Activated naive CD8-positive, alpha-beta T cell treated with anti-CD3 and anti-CD28 coated beads, Interleukin-2, amount 50 U/mL, for 24 hours (primary cell): Measurements from ENCODE around the gene PRDM16.

Experiments used
- ATAC-seq: fragments of 150-1000 bp; cut with Tn5 transposase; one replicate; pipeline ENCODE4 v1.10.0; 2021
- DNase-seq: peaks from one replicate; pipeline ENCODE4 v3.0.0; 2021
- H3K27ac Mint-ChIP-seq: one replicate; pipeline ENCODE4 v1.8.0; 2021; ENCODE audit warnings: mild to moderate bottlenecking, mixed read lengths
- H3K27me3 Mint-ChIP-seq: one replicate; pipeline ENCODE4 v1.8.0; 2021; ENCODE audit warnings: mixed read lengths
- H3K36me3 Mint-ChIP-seq: one replicate; pipeline ENCODE4 v1.8.0; 2021; ENCODE audit warnings: low read depth, mixed read lengths
- H3K4me1 Mint-ChIP-seq: one replicate; pipeline ENCODE4 v1.8.0; 2021; ENCODE audit warnings: mixed read lengths
- H3K4me3 Mint-ChIP-seq: one replicate; pipeline ENCODE4 v1.8.0; 2021; ENCODE audit warnings: mild to moderate bottlenecking, moderate library complexity, mixed read lengths
- H3K9me3 Mint-ChIP-seq: one replicate; pipeline ENCODE4 v1.8.0; 2021; ENCODE audit warnings: mixed read lengths

The PRDM16 gene

GRCh38 chr1:3479511-3480368 lies 410.7 kb downstream of the PRDM16 start:
- no peaks in the 10 kb centered on the region for H3K9me3 Mint-ChIP-seq
- no peak overlapping the region for H3K27ac Mint-ChIP-seq
- no peak overlapping the region for H3K4me3 Mint-ChIP-seq
- peaks cover 2% of the 10 kb centered on the region for H3K27me3 Mint-ChIP-seq
- ATAC-seq, result no peak
- H3K36me3 Mint-ChIP-seq, result no peaks in the 10 kb centered on the region
- DNase-seq, result no peak
- no peaks in the 10 kb centered on the region for H3K4me1 Mint-ChIP-seq

- H3K9me3 Mint-ChIP-seq, result no peaks in the 10 kb centered on the region
- peaks cover 2% of the 10 kb centered on the region for H3K27me3 Mint-ChIP-seq
- no peaks in the 10 kb centered on the region for H3K36me3 Mint-ChIP-seq
- ATAC-seq (no peak), DNase-seq (no peak)
- H3K27ac Mint-ChIP-seq, result no peak overlapping the region
- no peak overlapping the region for H3K4me3 Mint-ChIP-seq
- no peaks in the 10 kb centered on the region for H3K4me1 Mint-ChIP-seq
These were observed 411.3 kb downstream of the PRDM16 start for GRCh38 chr1:3480369-3480719.

GRCh38 chr1:3481046-3481445 lies 412.0 kb downstream of the PRDM16 start:
- Mint-ChIP-seq H3K36me3 (no peaks in the 10 kb centered on the region), H3K4me3 (no peak overlapping the region), H3K27me3 (peaks cover 2% of the 10 kb centered on the region), H3K4me1 (no peaks in the 10 kb centered on the region), H3K9me3 (no peaks in the 10 kb centered on the region), H3K27ac (no peak overlapping the region)
- ATAC-seq (no peak), DNase-seq (no peak)

GRCh38 chr1:3481836-3482375 lies 412.9 kb downstream of the PRDM16 start:
- ATAC-seq, result no peak
- H3K9me3 Mint-ChIP-seq, result no peaks in the 10 kb centered on the region
- H3K27me3 Mint-ChIP-seq, result peaks cover 2% of the 10 kb centered on the region
- DNase-seq, result no peak
- no peaks in the 10 kb centered on the region for H3K4me1 Mint-ChIP-seq
- no peak overlapping the region for H3K27ac Mint-ChIP-seq
- H3K36me3 Mint-ChIP-seq, result no peaks in the 10 kb centered on the region
- no peak overlapping the region for H3K4me3 Mint-ChIP-seq

GRCh38 chr1:3482378-3482849 lies 413.4 kb downstream of the PRDM16 start:
- H3K27ac Mint-ChIP-seq, result no peak overlapping the region
- H3K4me1 Mint-ChIP-seq, result no peaks in the 10 kb centered on the region
- H3K36me3 Mint-ChIP-seq, result no peaks in the 10 kb centered on the region
- H3K4me3 Mint-ChIP-seq, result no peak overlapping the region
- DNase-seq, result peak; percentile 24
- H3K9me3 Mint-ChIP-seq, result peaks cover 4% of the 10 kb centered on the region
- peaks cover 2% of the 10 kb centered on the region for H3K27me3 Mint-ChIP-seq
- ATAC-seq, result peak; percentile 31

- Mint-ChIP-seq H3K27ac (no peak overlapping the region), H3K27me3 (peaks cover 2% of the 10 kb centered on the region), H3K4me1 (no peaks in the 10 kb centered on the region), H3K4me3 (no peak overlapping the region), H3K36me3 (no peaks in the 10 kb centered on the region), H3K9me3 (peaks cover 6% of the 10 kb centered on the region)
- no peak for ATAC-seq
- DNase-seq, result no peak
These were observed 414.4 kb downstream of the PRDM16 start for GRCh38 chr1:3483380-3483779.

- peaks cover 2% of the 10 kb centered on the region for H3K27me3 Mint-ChIP-seq
- no peak overlapping the region for H3K4me3 Mint-ChIP-seq
- no peak overlapping the region for H3K27ac Mint-ChIP-seq
- no peaks in the 10 kb centered on the region for H3K4me1 Mint-ChIP-seq
- no peaks in the 10 kb centered on the region for H3K36me3 Mint-ChIP-seq
- peak; percentile 60 for DNase-seq
- no peak for ATAC-seq
- H3K9me3 Mint-ChIP-seq, result peaks cover 12% of the 10 kb centered on the region
These were observed 414.9 kb downstream of the PRDM16 start for GRCh38 chr1:3483801-3484444.

- H3K27me3 Mint-ChIP-seq, result peaks cover 2% of the 10 kb centered on the region
- DNase-seq, result no peak
- peaks cover 14% of the 10 kb centered on the region for H3K9me3 Mint-ChIP-seq
- no peak for ATAC-seq
- no peaks in the 10 kb centered on the region for H3K36me3 Mint-ChIP-seq
- H3K4me1 Mint-ChIP-seq, result no peaks in the 10 kb centered on the region
- no peak overlapping the region for H3K4me3 Mint-ChIP-seq
- H3K27ac Mint-ChIP-seq, result no peak overlapping the region
These were observed 416.0 kb downstream of the PRDM16 start for GRCh38 chr1:3485016-3485415.
